Upper lobe of right lung (tissue), 1 donor: ENCODE data around the gene COL13A1. TPM values are rescaled to one million over a fixed set of nuclear protein-coding genes. Genes with fewer than 3 reads are reported as not detected.

Experiments used
- ATAC-seq: fragments of 200-7000 bp; cut with Tn5 transposase; one replicate; pipeline ENCODE4 v1.9.1; 2020; ENCODE audit warnings: mild to moderate bottlenecking, moderate library complexity
- DNase-seq: peaks from one replicate; pipeline ENCODE4 v3.0.0-alpha.2; 2020
- H3K27ac ChIP-seq: fragments of 200-600 bp; one replicate; pipeline ENCODE4 v1.8.0; 2022
- H3K27me3 ChIP-seq: fragments of 200-600 bp; one replicate; pipeline ENCODE4 v1.8.0; 2022; ENCODE audit warnings: mild to moderate bottlenecking
- H3K36me3 ChIP-seq: fragments of 200-600 bp; one replicate; pipeline ENCODE4 v1.8.0; 2022
- H3K4me1 ChIP-seq: fragments of 200-600 bp; one replicate; pipeline ENCODE4 v1.8.0; 2022
- H3K4me3 ChIP-seq: fragments of 200-600 bp; one replicate; pipeline ENCODE4 v1.8.0; 2022; ENCODE audit warnings: mild to moderate bottlenecking
- H3K9me3 ChIP-seq: fragments of 200-600 bp; one replicate; pipeline ENCODE4 v1.8.0; 2022
- CTCF ChIP-seq: fragments of 200-600 bp; IDR thresholded peaks from one replicate; pipeline ENCODE4 v1.8.0; 2022; ENCODE audit warnings: antibody characterized with exemption
- intact Hi-C: fragments of 100-400 bp; cut with DNase I; formaldehyde crosslinking; loops from one replicate; pipeline ENCODE4 v1.11.0; 2022
- total RNA-seq: library from RNA; stranded (reverse); fragmentation: NEBNext Ultra II Directional; extraction: Animal tissue kit (Norgen Biotek cat#: 25700); gene quantifications from one replicate; pipeline ENCODE4 v1.2.1, GENCODE V29; 2021
- donor health status: DM: no; HTN: yes; CAD: no; lungs with severe emphysema.

COL13A1 gene
- total RNA-seq, 1 donor from 2014 or later: 13.5 TPM

GRCh38 chr10:69897432-69897831 is 95.7 kb downstream of the COL13A1 start:
- DNase-seq (no peak), ATAC-seq (no peak)
- no peak for TF ChIP-seq CTCF
- H3K36me3 ChIP-seq: no peaks in the 10 kb centered on the region
- no peak overlapping the region for H3K27ac ChIP-seq
- peaks cover 5% of the 10 kb centered on the region for H3K4me1 ChIP-seq
- H3K4me3 ChIP-seq: no peak overlapping the region
- no peaks in the 10 kb centered on the region for H3K9me3 ChIP-seq
- intact Hi-C loops: no loop called here
- no peaks in the 10 kb centered on the region for H3K27me3 ChIP-seq

GRCh38 chr10:69897999-69898398 is 96.3 kb downstream of the COL13A1 start:
- Histone ChIP-seq H3K9me3 (no peaks in the 10 kb centered on the region), H3K36me3 (no peaks in the 10 kb centered on the region), H3K4me3 (no peak overlapping the region), H3K4me1 (peaks cover 8% of the 10 kb centered on the region), H3K27me3 (no peaks in the 10 kb centered on the region), H3K27ac (no peak overlapping the region)
- DNase-seq (no peak), ATAC-seq (no peak)
- no peak for TF ChIP-seq CTCF
- intact Hi-C loops: no loop called here

- no peaks in the 10 kb centered on the region for H3K27me3 ChIP-seq
- ATAC-seq: no peak
- no peaks in the 10 kb centered on the region for H3K9me3 ChIP-seq
- intact Hi-C loops: no loop called here
- H3K36me3 ChIP-seq: no peaks in the 10 kb centered on the region
- no peak for DNase-seq
- H3K4me3 ChIP-seq: no peak overlapping the region
- H3K4me1 ChIP-seq: peaks cover 8% of the 10 kb centered on the region
- no peak for TF ChIP-seq CTCF
- H3K27ac ChIP-seq: no peak overlapping the region
Measured at GRCh38 chr10:69898524-69898923, 96.8 kb downstream of the COL13A1 start.

- ATAC-seq: no peak
- no peak overlapping the region for H3K27ac ChIP-seq
Measured at GRCh38 chr10:69898941-69899340, 97.2 kb downstream of the COL13A1 start.

GRCh38 chr10:69899727-69900595 is 98.3 kb downstream of the COL13A1 start:
- no peak for DNase-seq
- H3K27me3 ChIP-seq: no peaks in the 10 kb centered on the region
- H3K36me3 ChIP-seq: no peaks in the 10 kb centered on the region
- no peak for TF ChIP-seq CTCF
- intact Hi-C loops: no loop called here
- ATAC-seq: no peak
- H3K4me1 ChIP-seq: peaks cover 8% of the 10 kb centered on the region
- no peaks in the 10 kb centered on the region for H3K9me3 ChIP-seq
- H3K4me3 ChIP-seq: no peak overlapping the region
- no peak overlapping the region for H3K27ac ChIP-seq

More at GRCh38 chr10:69898941-69899340, 97.2 kb downstream of the COL13A1 start:
- Histone ChIP-seq H3K27me3 (no peaks in the 10 kb centered on the region), H3K4me3 (no peak overlapping the region), H3K4me1 (peaks cover 8% of the 10 kb centered on the region), H3K36me3 (no peaks in the 10 kb centered on the region), H3K9me3 (no peaks in the 10 kb centered on the region)
- no peak for DNase-seq
- intact Hi-C loops: no loop called here
- TF ChIP-seq CTCF: no peak
